Measurements from ENCODE around the gene KIAA0513. TPM values are rescaled to one million over a fixed set of nuclear protein-coding genes. Genes with fewer than 3 reads are reported as not detected.

KIAA0513 gene
- total and polyA plus RNA-seq, 10 of the 15 experiments (the other 5 are each of a cell fraction or from before 2014, with no cell fraction given): 0.14 to 5.8 (median 2.0) TPM

DNA sequence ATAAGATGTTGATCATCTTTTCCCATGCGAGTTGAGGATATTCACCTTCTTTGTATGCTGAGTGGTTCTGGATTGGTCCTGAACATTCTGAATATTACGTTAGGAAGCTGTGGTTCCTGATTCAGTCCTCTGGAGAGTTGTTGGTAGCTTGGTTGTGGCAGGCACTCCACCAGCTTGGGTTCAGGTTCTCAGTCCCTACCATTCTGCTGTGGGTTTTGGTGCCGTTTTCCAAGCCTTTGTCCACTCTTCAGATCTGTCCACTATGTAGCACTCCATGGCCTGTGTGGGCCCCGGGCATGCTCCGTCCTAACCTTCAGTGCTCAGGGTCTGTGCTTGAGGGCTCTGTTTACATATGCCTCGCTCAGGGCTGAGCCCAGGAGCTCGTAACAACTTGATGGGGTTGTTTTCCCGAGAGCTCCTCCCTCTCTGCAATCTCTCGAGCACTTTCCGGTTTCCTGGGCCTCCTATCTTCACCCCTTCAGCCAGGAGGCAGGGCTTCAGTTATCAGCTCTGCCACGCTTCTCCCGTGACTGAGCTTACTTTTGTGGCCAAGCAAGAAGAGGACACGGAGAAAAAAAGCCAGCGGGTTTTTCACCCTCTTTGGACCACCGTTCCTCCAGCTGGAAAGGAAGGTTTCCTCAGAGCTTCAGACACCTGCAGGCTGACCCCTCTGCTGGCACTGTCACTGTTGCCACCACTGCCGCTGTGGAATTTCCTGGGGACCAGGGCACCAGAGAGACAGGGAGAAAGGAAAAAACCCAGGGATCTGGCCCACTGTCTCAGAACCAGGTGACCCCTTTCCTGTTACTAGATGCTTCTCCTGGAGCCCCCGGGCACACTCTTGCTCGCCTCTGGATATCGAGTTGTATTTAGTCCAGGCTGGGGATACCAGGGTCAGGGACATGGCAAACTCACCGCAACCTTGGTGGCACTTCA is 19.6 kb downstream of the KIAA0513 start:
- DNase-seq (ENCODE audit: low read depth, low spot score): no peak
- Histone ChIP-seq H3K36me3 (ENCODE audit: control insufficient read depth in 2 of 2, insufficient read depth in 2 of 2, low read length in 1 of 2) (no peaks in the 10 kb centered on the region), H3K9ac (ENCODE audit: control insufficient read depth, insufficient read depth, low read length) (no peak overlapping the region), H3K4me1 (ENCODE audit: control insufficient read depth, insufficient read depth, low read length) (no peaks in the 10 kb centered on the region), H3K79me2 (ENCODE audit: control insufficient read depth, insufficient read depth, low read length) (no peaks in the 10 kb centered on the region), H3K27ac (ENCODE audit: control insufficient read depth, insufficient read depth) (no peak overlapping the region), H3K4me2 (ENCODE audit: control insufficient read depth, insufficient read depth) (no peak overlapping the region), H4K20me1 (ENCODE audit: control insufficient read depth, insufficient read depth) (no peaks in the 10 kb centered on the region), H3K4me3 (no peak overlapping the region), H2AFZ (ENCODE audit: control insufficient read depth, low read depth, low read length) (no peak overlapping the region), H3K9me3 (replicated peaks; ENCODE audit: control insufficient read depth, insufficient read depth, low read length) (no peaks in the 10 kb centered on the region), H3K27me3 (replicated peaks in 1 of 2; ENCODE audit: control insufficient read depth in 2 of 2, insufficient read depth in 2 of 2, low read length in 1 of 2) (no peaks in the 10 kb centered on the region; a peak in 1 of 4 replicates)
- intact Hi-C loops (cut with micrococcal nuclease; ENCODE audit: unreplicated experiment) (no loop called here), in situ Hi-C loops (cut with MboI) (no loop called here)
- WGBS (ENCODE audit: insufficient coverage, insufficient replicate concordance, low lambda C conversion rate, missing lambda C conversion rate): 54% methylated on average over 20 of the region's 20 CpGs
- ChIA-PET SMC1A (ENCODE audit: uncharacterized antibody, unreplicated experiment) (no interaction called here), POLR2A (no interaction called here), RAD21 (ENCODE audit: unreplicated experiment) (no interaction called here), CTCF (interaction anchor here (0.6 to 2.0 kb wide), 4 partner anchors 9 to 1138 kb away, joined by 3 to 9 read pairs (median 4); partner anchors contain the start of gene KIAA0513)
- ATAC-seq: no peak
- BruUV-seq (replicated peaks): no TSS peak
- FAIRE-seq: no peak
- TF ChIP-seq, protein P1, sequence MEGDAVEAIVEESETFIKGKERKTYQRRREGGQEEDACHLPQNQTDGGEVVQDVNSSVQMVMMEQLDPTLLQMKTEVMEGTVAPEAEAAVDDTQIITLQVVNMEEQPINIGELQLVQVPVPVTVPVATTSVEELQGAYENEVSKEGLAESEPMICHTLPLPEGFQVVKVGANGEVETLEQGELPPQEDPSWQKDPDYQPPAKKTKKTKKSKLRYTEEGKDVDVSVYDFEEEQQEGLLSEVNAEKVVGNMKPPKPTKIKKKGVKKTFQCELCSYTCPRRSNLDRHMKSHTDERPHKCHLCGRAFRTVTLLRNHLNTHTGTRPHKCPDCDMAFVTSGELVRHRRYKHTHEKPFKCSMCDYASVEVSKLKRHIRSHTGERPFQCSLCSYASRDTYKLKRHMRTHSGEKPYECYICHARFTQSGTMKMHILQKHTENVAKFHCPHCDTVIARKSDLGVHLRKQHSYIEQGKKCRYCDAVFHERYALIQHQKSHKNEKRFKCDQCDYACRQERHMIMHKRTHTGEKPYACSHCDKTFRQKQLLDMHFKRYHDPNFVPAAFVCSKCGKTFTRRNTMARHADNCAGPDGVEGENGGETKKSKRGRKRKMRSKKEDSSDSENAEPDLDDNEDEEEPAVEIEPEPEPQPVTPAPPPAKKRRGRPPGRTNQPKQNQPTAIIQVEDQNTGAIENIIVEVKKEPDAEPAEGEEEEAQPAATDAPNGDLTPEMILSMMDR (IDR thresholded peaks at IDR 0.05 in 2 of 3, conservative IDR thresholded peaks at IDR 0.05 in 1 of 3; ENCODE audit: control insufficient read depth in 2 of 3, extremely low read depth in 1 of 3, insufficient read depth in 1 of 3, low read depth in 3 of 3, low read length in 3 of 3): no peak
- TF ChIP-seq CREB1 (IDR thresholded peaks at IDR 0.05; ENCODE audit: low read depth) (no peak), CBX5 (IDR thresholded peaks at IDR 0.05; ENCODE audit: low read depth) (no peak), FOS (IDR thresholded peaks at IDR 0.05; ENCODE audit: borderline replicate concordance, extremely low read depth, insufficient read length) (no peak), ETV6 (conservative IDR thresholded peaks at IDR 0.05 in 1 of 2, IDR thresholded peaks at IDR 0.05 in 1 of 2; ENCODE audit: borderline replicate concordance in 1 of 2, low read depth in 1 of 2) (no peak), CBFB (IDR thresholded peaks at IDR 0.05; ENCODE audit: low read depth) (no peak), SMC3 (IDR thresholded peaks at IDR 0.05; ENCODE audit: borderline replicate concordance, low read length) (no peak), TBL1XR1 (IDR thresholded peaks at IDR 0.05; ENCODE audit: low read depth, low read length) (no peak), ZSCAN29 (IDR thresholded peaks at IDR 0.05) (no peak), RAD21 (IDR thresholded peaks at IDR 0.05; ENCODE audit: insufficient read depth, low read depth, low read length) (no peak), TCF7 (IDR thresholded peaks at IDR 0.05; ENCODE audit: borderline replicate concordance) (no peak), SP1 (IDR thresholded peaks at IDR 0.05; ENCODE audit: low read depth, low read length) (no peak), SUPT20H (IDR thresholded peaks at IDR 0.05; ENCODE audit: borderline replicate concordance, control insufficient read depth, low read depth, low read length) (no peak), BRCA1 (IDR thresholded peaks at IDR 0.05; ENCODE audit: low read depth, low read length) (no peak)
- TF ChIP-seq, protein P2, sequence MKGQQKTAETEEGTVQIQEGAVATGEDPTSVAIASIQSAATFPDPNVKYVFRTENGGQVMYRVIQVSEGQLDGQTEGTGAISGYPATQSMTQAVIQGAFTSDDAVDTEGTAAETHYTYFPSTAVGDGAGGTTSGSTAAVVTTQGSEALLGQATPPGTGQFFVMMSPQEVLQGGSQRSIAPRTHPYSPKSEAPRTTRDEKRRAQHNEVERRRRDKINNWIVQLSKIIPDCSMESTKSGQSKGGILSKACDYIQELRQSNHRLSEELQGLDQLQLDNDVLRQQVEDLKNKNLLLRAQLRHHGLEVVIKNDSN (IDR thresholded peaks at IDR 0.05; ENCODE audit: borderline replicate concordance, extremely low read length, insufficient read depth, low read depth, low read length): no peak
- TF ChIP-seq, protein P3, sequence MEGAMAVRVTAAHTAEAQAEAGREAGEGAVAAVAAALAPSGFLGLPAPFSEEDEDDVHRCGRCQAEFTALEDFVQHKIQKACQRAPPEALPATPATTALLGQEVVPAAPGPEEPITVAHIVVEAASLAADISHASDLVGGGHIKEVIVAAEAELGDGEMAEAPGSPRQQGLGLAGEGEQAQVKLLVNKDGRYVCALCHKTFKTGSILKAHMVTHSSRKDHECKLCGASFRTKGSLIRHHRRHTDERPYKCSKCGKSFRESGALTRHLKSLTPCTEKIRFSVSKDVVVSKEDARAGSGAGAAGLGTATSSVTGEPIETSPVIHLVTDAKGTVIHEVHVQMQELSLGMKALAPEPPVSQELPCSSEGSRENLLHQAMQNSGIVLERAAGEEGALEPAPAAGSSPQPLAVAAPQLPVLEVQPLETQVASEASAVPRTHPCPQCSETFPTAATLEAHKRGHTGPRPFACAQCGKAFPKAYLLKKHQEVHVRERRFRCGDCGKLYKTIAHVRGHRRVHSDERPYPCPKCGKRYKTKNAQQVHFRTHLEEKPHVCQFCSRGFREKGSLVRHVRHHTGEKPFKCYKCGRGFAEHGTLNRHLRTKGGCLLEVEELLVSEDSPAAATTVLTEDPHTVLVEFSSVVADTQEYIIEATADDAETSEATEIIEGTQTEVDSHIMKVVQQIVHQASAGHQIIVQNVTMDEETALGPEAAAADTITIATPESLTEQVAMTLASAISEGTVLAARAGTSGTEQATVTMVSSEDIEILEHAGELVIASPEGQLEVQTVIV (IDR thresholded peaks at IDR 0.05; ENCODE audit: borderline replicate concordance, partially characterized antibody): no peak
- TF ChIP-seq, protein P4, sequence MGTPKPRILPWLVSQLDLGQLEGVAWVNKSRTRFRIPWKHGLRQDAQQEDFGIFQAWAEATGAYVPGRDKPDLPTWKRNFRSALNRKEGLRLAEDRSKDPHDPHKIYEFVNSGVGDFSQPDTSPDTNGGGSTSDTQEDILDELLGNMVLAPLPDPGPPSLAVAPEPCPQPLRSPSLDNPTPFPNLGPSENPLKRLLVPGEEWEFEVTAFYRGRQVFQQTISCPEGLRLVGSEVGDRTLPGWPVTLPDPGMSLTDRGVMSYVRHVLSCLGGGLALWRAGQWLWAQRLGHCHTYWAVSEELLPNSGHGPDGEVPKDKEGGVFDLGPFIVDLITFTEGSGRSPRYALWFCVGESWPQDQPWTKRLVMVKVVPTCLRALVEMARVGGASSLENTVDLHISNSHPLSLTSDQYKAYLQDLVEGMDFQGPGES (IDR thresholded peaks at IDR 0.05): no peak

Data from GM12878 (cell line).